Neuronal stem cell (in vitro differentiated cells): ENCODE results near the gene CHST3. TPM values are rescaled to one million over a fixed set of nuclear protein-coding genes. Genes with fewer than 3 reads are reported as not detected.
"Not testable (repeated sequence)": the region's sequence is repeated elsewhere in the genome, so short reads cannot be mapped to it uniquely, and the experiment has no call there.

ENCODE experiments used
- DNase-seq: peaks from one replicate; pipeline ENCODE4 v3.0.0-alpha.2; 2013; ENCODE audit warnings: low spot score
- H2AFZ ChIP-seq: one replicate; pipeline ENCODE4 v1.6.1; 2013; ENCODE audit warnings: mild to moderate bottlenecking, low read length, inconsistent platforms
- H2AK5ac ChIP-seq: 2 replicates; pipeline ENCODE4 v1.6.1; 2013; ENCODE audit warnings: low read depth, mild to moderate bottlenecking, inconsistent platforms, low read length, moderate library complexity, mixed read lengths
- H2BK120ac ChIP-seq: 2 replicates; pipeline ENCODE4 v1.6.1; 2013; ENCODE audit warnings: low read depth, mild to moderate bottlenecking, inconsistent platforms, low read length, moderate library complexity, mixed read lengths
- H2BK12ac ChIP-seq: one replicate; pipeline ENCODE4 v1.6.1; 2013; ENCODE audit warnings: low read length, inconsistent platforms
- H2BK15ac ChIP-seq: 2 replicates; pipeline ENCODE4 v1.6.1; 2013; ENCODE audit warnings: mild to moderate bottlenecking, low read length, inconsistent platforms, mixed read lengths
- H2BK5ac ChIP-seq: one replicate; pipeline ENCODE4 v1.6.1; 2013; ENCODE audit warnings: inconsistent platforms, mild to moderate bottlenecking, low read length, moderate library complexity
- H3K14ac ChIP-seq: one replicate; pipeline ENCODE4 v1.6.1; 2013; ENCODE audit warnings: low read length, inconsistent platforms
- H3K18ac ChIP-seq: 2 replicates; pipeline ENCODE4 v1.6.1; 2013; ENCODE audit warnings: low read length, inconsistent platforms
- H3K23ac ChIP-seq: 2 replicates; pipeline ENCODE4 v1.6.1; 2013; ENCODE audit warnings: low read depth, mild to moderate bottlenecking, mixed read lengths, low read length, inconsistent platforms; ENCODE audit not compliant: poor library complexity
- H3K27ac ChIP-seq: replicated peaks from 3 replicates; pipeline ENCODE4 v1.5.1; 2013; ENCODE audit warnings: low read length, inconsistent platforms
- H3K27me3 ChIP-seq, 3 experiments: 2 replicates each; pipeline ENCODE4 v1.6.1; 2013; ENCODE audit warnings: low read length in 3 of 3, mild to moderate bottlenecking in 2 of 3, inconsistent platforms in 1 of 3, low read depth in 1 of 3, mixed read lengths in 1 of 3, moderate library complexity in 1 of 3; ENCODE audit not compliant: control insufficient read depth in 3 of 3, insufficient read depth in 3 of 3
- H3K36me3 ChIP-seq, 2 donors: replicated peaks in 1 of 2; 2 replicates each; pipeline ENCODE4 v1.6.1; 2013; ENCODE audit warnings: low read length in 2 of 2; ENCODE audit not compliant: control insufficient read depth in 2 of 2, insufficient read depth in 2 of 2
- H3K4ac ChIP-seq: 2 replicates; pipeline ENCODE4 v1.6.1; 2013; ENCODE audit warnings: inconsistent platforms, mild to moderate bottlenecking, low read length, moderate library complexity
- H3K4me1 ChIP-seq, 2 donors: 1 replicate in 1 of 2; 2 replicates in 1 of 2; pipeline ENCODE4 v1.6.1; 2013; ENCODE audit warnings: low read length in 2 of 2, low read depth in 1 of 2; ENCODE audit not compliant: control insufficient read depth in 2 of 2, insufficient read depth in 1 of 2
- H3K4me2 ChIP-seq: one replicate; pipeline ENCODE4 v1.6.1; 2013; ENCODE audit warnings: mild to moderate bottlenecking, low read length, inconsistent platforms; ENCODE audit not compliant: insufficient read depth, poor library complexity, severe bottlenecking
- H3K4me3 ChIP-seq, 2 donors: 2 replicates each; pipeline ENCODE4 v1.5.1; 2013; ENCODE audit warnings: low read length in 2 of 2, mild to moderate bottlenecking in 2 of 2, inconsistent platforms in 1 of 2, moderate library complexity in 1 of 2
- H3K79me1 ChIP-seq: one replicate; pipeline ENCODE4 v1.6.1; 2013; ENCODE audit warnings: low read depth, mild to moderate bottlenecking, inconsistent platforms, low read length, moderate library complexity
- H3K9ac ChIP-seq: one replicate; pipeline ENCODE4 v1.6.1; 2013; ENCODE audit warnings: mild to moderate bottlenecking, low read depth, low read length, inconsistent platforms; ENCODE audit not compliant: poor library complexity
- H3K9me3 ChIP-seq, 2 donors: replicated peaks in 1 of 2; 2 replicates each; pipeline versions ENCODE3 to v1.6.1; 2013; ENCODE audit warnings: low read length in 2 of 2, mild to moderate bottlenecking in 2 of 2, inconsistent platforms in 1 of 2, low read depth in 1 of 2, mixed read lengths in 1 of 2, moderate library complexity in 1 of 2; ENCODE audit not compliant: control insufficient read depth in 2 of 2, insufficient read depth in 1 of 2
- H4K8ac ChIP-seq: one replicate; pipeline ENCODE4 v1.6.1; 2013; ENCODE audit warnings: low read depth, mild to moderate bottlenecking, inconsistent platforms, low read length, moderate library complexity
- H4K91ac ChIP-seq: one replicate; pipeline ENCODE4 v1.6.1; 2013; ENCODE audit warnings: low read length, low read depth, mild to moderate bottlenecking, inconsistent platforms; ENCODE audit not compliant: poor library complexity
- WGBS, 2 donors: extraction: QIAGEN DNeasy Blood & Tissue Kit; methylation state at CpG; one replicate each; pipeline ENCODE4 v1.1.7; 2013; ENCODE audit warnings: missing lambda C conversion rate in 2 of 2, mixed read lengths in 1 of 2; ENCODE audit not compliant: insufficient read length in 2 of 2, insufficient replicate concordance in 1 of 2; ENCODE audit errors: extremely low coverage in 2 of 2; 5-methylcytosine and 5-hydroxymethylcytosine counted together
- polyA plus RNA-seq, 2 experiments: library from polyadenylated mRNA; stranded (reverse); fragments of 200-250 nt; gene quantifications; one replicate each; pipeline ENCODE4 v1.2.3, GENCODE V29; 2013

CHST3 gene, protein sequence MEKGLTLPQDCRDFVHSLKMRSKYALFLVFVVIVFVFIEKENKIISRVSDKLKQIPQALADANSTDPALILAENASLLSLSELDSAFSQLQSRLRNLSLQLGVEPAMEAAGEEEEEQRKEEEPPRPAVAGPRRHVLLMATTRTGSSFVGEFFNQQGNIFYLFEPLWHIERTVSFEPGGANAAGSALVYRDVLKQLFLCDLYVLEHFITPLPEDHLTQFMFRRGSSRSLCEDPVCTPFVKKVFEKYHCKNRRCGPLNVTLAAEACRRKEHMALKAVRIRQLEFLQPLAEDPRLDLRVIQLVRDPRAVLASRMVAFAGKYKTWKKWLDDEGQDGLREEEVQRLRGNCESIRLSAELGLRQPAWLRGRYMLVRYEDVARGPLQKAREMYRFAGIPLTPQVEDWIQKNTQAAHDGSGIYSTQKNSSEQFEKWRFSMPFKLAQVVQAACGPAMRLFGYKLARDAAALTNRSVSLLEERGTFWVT
- 6.5 TPM for polyA plus RNA-seq (2013, experiment 1 of 2)
- polyA plus RNA-seq (2013, experiment 2 of 2) = 6.3 TPM

DNA sequence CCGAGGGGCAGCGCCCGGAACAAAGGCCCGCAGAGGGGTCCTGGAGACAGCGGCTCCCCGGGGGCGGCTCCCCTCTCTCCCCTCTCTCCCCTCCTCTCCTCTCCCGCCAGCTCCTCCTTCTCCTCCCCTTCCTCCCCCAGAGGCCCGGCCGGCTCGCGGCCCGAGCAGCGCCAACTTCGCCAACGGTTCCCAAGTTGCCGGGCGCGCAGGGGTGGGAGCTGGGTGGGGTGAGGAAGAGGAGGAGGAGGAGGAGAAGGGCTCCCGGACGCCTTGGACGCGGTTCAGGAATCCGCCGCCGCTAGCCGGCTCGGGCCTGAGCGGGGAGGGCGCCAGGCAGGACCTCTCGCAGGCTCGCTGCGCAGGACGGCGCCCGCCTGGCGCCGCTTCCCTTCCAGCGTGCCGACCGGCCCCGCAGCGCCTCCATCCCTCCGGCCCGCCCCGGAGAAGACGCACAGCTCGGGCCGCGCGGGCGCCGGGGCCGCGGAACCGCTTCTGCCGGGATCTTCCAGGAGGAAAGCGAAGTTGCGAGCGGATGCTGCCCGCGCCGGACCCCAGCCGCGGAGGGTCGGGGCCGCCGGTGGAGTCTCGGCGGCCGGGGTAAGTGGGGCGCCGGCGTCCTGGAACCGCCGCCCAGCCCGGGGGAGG lies at the start of gene CHST3:
Gene CHST3, plus strand, starts transcription at position 298 of the 645 bp plus-strand sequence. CDS start 41,448 bp downstream, outside the sequence.
- Histone ChIP-seq H3K14ac (peak within 1 kb of the TSS; percentile 83), H2BK5ac (peak within 1 kb of the TSS; percentile 77), H3K9me3 (peaks cover 0 to 11% of the 10 kb centered on the region in 2 donors), H3K27me3 (peaks cover 0 to 16% (median 12%) of the 10 kb centered on the region in 3 experiments), H3K4ac (peak within 1 kb of the TSS; percentile 61), H2BK15ac (peak within 1 kb of the TSS; percentile 99), H3K4me2 (peak within 1 kb of the TSS; percentile 83), H3K36me3 (no peaks in the 10 kb centered on the region), H2AK5ac (peak within 1 kb of the TSS; percentile 85), H3K4me3 (peak within 1 kb of the TSS; percentile 75 to 89), H2BK120ac (peak within 1 kb of the TSS; percentile 92), H4K91ac (peak within 1 kb of the TSS; percentile 94), H3K18ac (peak within 1 kb of the TSS; percentile 97), H3K9ac (peak within 1 kb of the TSS; percentile 88), H3K4me1 (peaks cover 10 to 18% of the 10 kb centered on the region in 2 donors), H2BK12ac (peak within 1 kb of the TSS; percentile 64), H3K27ac (no peak within 1 kb of the TSS), H4K8ac (peak within 1 kb of the TSS; percentile 89), H3K79me1 (peaks cover 10% of the 10 kb centered on the region), H2AFZ (peak within 1 kb of the TSS; percentile 93), H3K23ac (peak within 1 kb of the TSS; percentile 77)
- WGBS, 2 donors = no CpG with 5 or more reads among the region's 77 CpGs
- peak; percentile 43 for DNase-seq

DNA sequence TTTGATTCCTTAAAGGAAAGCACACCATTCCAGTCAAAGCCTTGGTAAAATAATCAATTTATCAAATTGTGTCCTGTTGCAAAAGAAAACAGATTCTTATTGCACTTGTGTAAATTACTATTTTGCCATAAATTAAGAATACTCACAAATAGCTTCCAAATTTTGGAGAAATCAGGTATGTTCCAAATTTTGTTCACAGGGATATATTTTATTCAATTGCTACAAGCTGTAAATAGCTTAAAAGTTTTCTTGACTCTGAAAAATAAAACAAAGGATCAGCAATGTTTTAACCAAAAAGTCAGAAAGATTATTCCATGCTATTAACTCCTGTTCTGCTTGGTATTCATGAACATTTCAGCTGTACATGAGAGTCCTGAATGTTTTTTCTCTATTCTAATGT lies 47.4 kb upstream of the CHST3 start:
- H3K27me3 ChIP-seq = no peaks in the 10 kb centered on the region
- H3K27ac ChIP-seq = no peak overlapping the region
- no peak overlapping the region for H2AFZ ChIP-seq
- DNase-seq = no peak
- H2BK120ac ChIP-seq = no peak overlapping the region
- no peak overlapping the region for H2BK12ac ChIP-seq
- no peak overlapping the region for H3K4ac ChIP-seq
- H2AK5ac ChIP-seq = no peak overlapping the region
- peaks cover 7 to 9% of the 10 kb centered on the region in 2 donors for H3K4me1 ChIP-seq
- peaks cover 2 to 5% of the 10 kb centered on the region in 2 donors for H3K9me3 ChIP-seq
- H3K4me3 ChIP-seq = no peak overlapping the region
- H3K36me3 ChIP-seq = peaks cover 0 to 2% of the 10 kb centered on the region in 2 donors
- no peak overlapping the region for H2BK5ac ChIP-seq
- H4K91ac ChIP-seq = no peak overlapping the region
- no peak overlapping the region for H3K23ac ChIP-seq
- no peak overlapping the region for H2BK15ac ChIP-seq
- H3K14ac ChIP-seq = no peak overlapping the region
- no peak overlapping the region for H3K4me2 ChIP-seq
- H3K18ac ChIP-seq = no peak overlapping the region
- no peak overlapping the region for H4K8ac ChIP-seq
- no peaks in the 10 kb centered on the region for H3K79me1 ChIP-seq
- H3K9ac ChIP-seq = no peak overlapping the region

DNA sequence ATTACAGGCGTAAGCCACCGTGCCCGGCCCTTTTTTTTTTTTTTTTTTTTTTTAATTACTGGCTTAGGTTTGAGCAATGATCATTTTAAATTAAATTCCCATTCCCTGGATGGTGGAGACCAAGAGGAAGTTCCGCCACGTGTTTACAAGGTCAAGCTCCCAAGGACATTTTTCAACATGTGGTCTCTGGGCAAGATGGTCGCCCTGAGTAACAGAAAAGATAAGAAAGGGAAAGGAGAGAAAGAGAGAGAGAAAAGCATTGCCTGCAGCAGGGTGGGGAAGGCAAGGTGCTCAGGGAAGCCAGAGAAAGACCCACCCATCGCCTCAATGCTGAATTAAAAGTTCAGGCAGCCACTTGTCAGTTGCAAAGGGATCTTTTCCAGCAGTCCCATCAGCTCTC lies 45.2 kb upstream of the CHST3 start:
- no peak overlapping the region for H3K18ac ChIP-seq
- WGBS, 2 donors = no CpG with 5 or more reads among the region's 7 CpGs
- H3K4me1 ChIP-seq = peaks cover 9 to 12% of the 10 kb centered on the region in 2 donors
- no peak overlapping the region for H2AK5ac ChIP-seq
- H3K4me3 ChIP-seq = no peak overlapping the region
- no peak overlapping the region for H3K27ac ChIP-seq
- no peak overlapping the region for H3K9ac ChIP-seq
- H3K14ac ChIP-seq = no peak overlapping the region
- no peak overlapping the region for H2BK5ac ChIP-seq
- H2BK15ac ChIP-seq = no peak overlapping the region
- DNase-seq = no peak
- H3K9me3 ChIP-seq = peaks cover 0 to 1% of the 10 kb centered on the region in 2 donors
- H2AFZ ChIP-seq = peak overlapping the region; percentile 26
- no peak overlapping the region for H2BK12ac ChIP-seq
- H3K27me3 ChIP-seq = no peaks in the 10 kb centered on the region
- H4K91ac ChIP-seq = no peak overlapping the region
- H2BK120ac ChIP-seq = no peak overlapping the region
- H3K36me3 ChIP-seq = peaks cover 0 to 2% of the 10 kb centered on the region in 2 donors
- no peak overlapping the region for H3K4me2 ChIP-seq
- H3K79me1 ChIP-seq = no peaks in the 10 kb centered on the region
- H3K23ac ChIP-seq = no peak overlapping the region
- H3K4ac ChIP-seq = no peak overlapping the region
- H4K8ac ChIP-seq = no peak overlapping the region

DNA sequence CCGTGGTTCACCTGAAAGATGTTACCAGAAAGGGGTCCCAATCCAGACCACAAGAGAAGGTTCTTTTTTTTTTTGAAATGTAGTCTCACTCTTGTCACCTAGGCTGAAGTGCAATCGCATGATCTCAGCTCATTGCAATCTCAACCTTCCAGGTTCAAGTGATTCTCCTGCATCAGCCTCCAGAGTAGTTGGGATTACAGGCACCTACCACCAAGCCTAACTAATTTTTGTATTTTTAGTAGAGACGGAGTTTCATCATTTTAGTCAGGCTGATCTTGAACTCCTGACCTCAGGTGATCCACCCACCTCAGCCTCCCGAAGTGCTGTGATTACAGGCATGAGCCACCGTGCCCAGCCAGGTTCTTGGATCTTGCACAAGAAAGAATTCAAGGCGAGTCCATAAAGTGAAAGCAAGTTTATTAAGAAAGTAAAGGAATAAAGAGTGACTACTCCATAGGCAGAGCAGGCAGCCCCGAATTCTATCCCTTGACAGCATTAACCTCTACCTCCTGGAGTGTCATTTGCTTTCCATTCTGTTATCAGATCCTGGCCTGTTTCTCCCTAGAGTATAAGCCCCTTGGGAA lies 44.1 kb upstream of the CHST3 start:
- not testable (repeated sequence) for H3K4ac ChIP-seq

More for the DNA sequence above, 44.1 kb upstream of the CHST3 start:
- DNase-seq, H2BK5ac ChIP-seq, H3K9ac ChIP-seq, H2BK15ac ChIP-seq, H3K4me3 ChIP-seq, H2BK120ac ChIP-seq, H3K14ac ChIP-seq, H3K36me3 ChIP-seq, H3K4me2 ChIP-seq, H3K27me3 ChIP-seq, H3K9me3 ChIP-seq, H2BK12ac ChIP-seq, H3K18ac ChIP-seq, H2AK5ac ChIP-seq, H3K79me1 ChIP-seq, H3K27ac ChIP-seq, H4K8ac ChIP-seq, H2AFZ ChIP-seq, H3K23ac ChIP-seq, H4K91ac ChIP-seq: not testable (repeated sequence)
- no CpG with 5 or more reads among the region's 7 CpGs for WGBS, 2 donors
- peaks cover 9 to 12% of the 10 kb centered on the region in 2 donors for H3K4me1 ChIP-seq
